ENCODE measurements around the gene ATAD5. TPM values are rescaled to one million over a fixed set of nuclear protein-coding genes. Genes with fewer than 3 reads are reported as not detected.
"Not testable (repeated sequence)": the region's sequence is repeated elsewhere in the genome, so short reads cannot be mapped to it uniquely, and the experiment has no call there.

ATAD5 gene
- total RNA-seq, 1 donor from 2014 or later, result 1.5 TPM

- ATAC-seq, result no peak
Measured at GRCh38 chr17:30929081-30929633, 97.4 kb downstream of the ATAD5 start.

GRCh38 chr17:30929861-30930260 is 98.1 kb downstream of the ATAD5 start:
- intact Hi-C loops (cut with DNase I); ATAC-seq; DNase-seq (ENCODE audit: low spot score): not testable (repeated sequence)

More at GRCh38 chr17:30929081-30929633, 97.4 kb downstream of the ATAD5 start:
- intact Hi-C loops (cut with DNase I), result no loop called here
- no peak for DNase-seq (ENCODE audit: low spot score)

GRCh38 chr17:30930495-30930894 is 98.7 kb downstream of the ATAD5 start:
- intact Hi-C loops (cut with DNase I), result no loop called here
- DNase-seq (ENCODE audit: low spot score) (no peak), ATAC-seq (no peak)

DNA sequence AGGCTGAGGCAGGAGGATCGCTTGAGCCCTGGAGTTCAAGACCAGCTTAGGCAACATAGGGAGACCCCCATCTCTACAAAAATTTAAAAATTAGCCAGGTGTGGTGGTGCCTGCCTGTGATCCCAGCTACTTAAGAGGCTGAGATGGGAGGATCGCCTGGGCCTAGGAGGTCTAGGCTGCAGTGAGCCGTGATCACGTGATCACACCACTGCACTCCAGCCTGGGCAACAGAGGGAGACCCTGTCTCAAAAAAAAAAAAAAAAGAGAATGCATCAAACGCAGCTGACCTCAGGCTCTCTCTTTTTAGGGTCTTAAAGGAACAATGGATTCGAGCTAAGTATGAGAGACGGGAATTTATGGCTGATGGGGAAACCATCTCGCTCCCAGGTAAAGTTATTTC is 99.8 kb downstream of the ATAD5 start:
- DNase-seq (ENCODE audit: low spot score); intact Hi-C loops (cut with DNase I); ATAC-seq: not testable (repeated sequence)

- ATAC-seq (no peak), DNase-seq (ENCODE audit: low spot score) (no peak)
- intact Hi-C loops (cut with DNase I), result no loop called here
Measured at GRCh38 chr17:30933966-30934365, 102.2 kb downstream of the ATAD5 start.

GRCh38 chr17:30939051-30939689 is 107.4 kb downstream of the ATAD5 start:
- ATAC-seq (no peak), DNase-seq (ENCODE audit: low spot score) (no peak)
- intact Hi-C loops (cut with DNase I), result no loop called here

DNA sequence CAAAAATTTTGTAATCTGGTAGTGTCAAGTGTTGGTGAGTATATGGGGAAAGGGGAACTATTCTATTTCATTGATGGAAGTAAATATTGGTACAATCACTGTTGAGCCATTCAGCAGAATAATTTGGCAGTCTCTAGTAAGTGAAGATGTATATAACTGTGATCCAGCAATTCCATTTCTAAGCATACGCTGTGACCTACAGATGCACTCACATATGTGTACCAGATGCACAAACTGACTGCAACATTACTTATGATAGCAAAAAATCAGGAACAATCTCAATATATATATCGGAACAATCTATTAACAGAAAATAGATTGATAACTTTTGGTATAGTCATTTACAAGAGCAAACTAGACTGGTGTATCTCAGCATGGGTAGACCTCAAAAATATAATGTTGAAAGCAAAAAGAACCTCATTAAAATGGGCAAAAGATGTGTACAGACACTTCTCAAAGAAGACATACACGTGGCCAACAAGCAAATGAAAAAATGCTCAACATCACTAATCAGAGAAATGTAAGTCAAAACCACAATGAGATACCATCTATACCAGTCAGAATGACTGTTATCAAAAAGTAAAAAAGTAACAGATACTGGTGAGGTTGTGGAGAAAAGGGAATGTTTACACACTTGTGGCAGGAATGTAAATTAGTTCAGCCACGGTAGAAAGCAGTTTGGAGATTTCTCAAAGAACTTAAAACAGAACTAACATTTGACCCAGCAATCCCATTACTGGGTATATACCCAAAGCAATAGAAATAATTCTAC is 110.7 kb downstream of the ATAD5 start:
- ATAC-seq, result no peak
- DNase-seq (ENCODE audit: low spot score), result no peak
- intact Hi-C loops (cut with DNase I), result no loop called here

Other genes starting within 250 kb of the ATAD5 start
- 15.5 TPM for gene CRLF3, start 7.3 kb upstream of the ATAD5 start, total RNA-seq
- gene TEFM, start 74.3 kb downstream of the ATAD5 start, total RNA-seq, result 16.4 TPM
- 26.9 TPM for gene ADAP2, start 90.0 kb downstream of the ATAD5 start, total RNA-seq
- gene RNF135, start 139.1 kb downstream of the ATAD5 start, total RNA-seq, result 23.8 TPM